Tibial artery (tissue), 4 donors: ENCODE results near the gene COL16A1.

Source experiments
- DNase-seq, 2 donors: peaks; one replicate each; pipeline ENCODE4 v3.0.0-alpha.2; 2019
- H3K27ac ChIP-seq, 2 donors: fragments of 200-600 bp; sonication (generic) in 1 of 2; 1 replicate in 1 of 2; 2 replicates in 1 of 2; pipeline ENCODE4 v1.5.1; 2018 to 2019; ENCODE audit warnings: mild to moderate bottlenecking in 1 of 2
- H3K27me3 ChIP-seq, 2 donors: fragments of 200-600 bp; sonication (generic) in 1 of 2; one replicate each; pipeline versions ENCODE4 v1.5.1 to v1.6.0; 2016 to 2019
- H3K36me3 ChIP-seq, 3 donors: fragments of 200-600 bp; sonication (generic) in 2 of 3; one replicate each; pipeline ENCODE4 v1.5.1; 2016 to 2019; ENCODE audit warnings: mild to moderate bottlenecking in 2 of 3
- H3K4me1 ChIP-seq, 4 donors: fragments of 200-600 bp; sonication (generic) in 2 of 4; 1 replicate in 3 of 4; 2 replicates in 1 of 4; pipeline ENCODE4 v1.5.1; 2016 to 2019
- H3K4me3 ChIP-seq, 2 donors: fragments of 200-600 bp; sonication (generic) in 1 of 2; 1 replicate in 1 of 2; 2 replicates in 1 of 2; pipeline ENCODE4 v1.5.1; 2018 to 2019; ENCODE audit warnings: mild to moderate bottlenecking in 2 of 2
- H3K9me3 ChIP-seq, 3 donors: fragments of 200-600 bp; sonication (generic) in 1 of 3; one replicate each; pipeline ENCODE4 v1.5.1; 2016 to 2019
- intact Hi-C: fragments of 100-400 bp; cut with DNase I; formaldehyde crosslinking; loops from one replicate; pipeline ENCODE4 v1.15.0; 2023; ENCODE audit warnings: low total_unique reads
- TF ChIP-seq, protein P1 (sequence below), 2 experiments: fragments of 200-600 bp in 1 of 2; fragments of 450-650 bp in 1 of 2; IDR thresholded peaks; one replicate each; pipeline ENCODE4 v1.5.1; 2017 to 2019; ENCODE audit warnings: antibody characterized with exemption in 2 of 2, mild to moderate bottlenecking in 1 of 2, moderate library complexity in 1 of 2

The COL16A1 gene

DNA sequence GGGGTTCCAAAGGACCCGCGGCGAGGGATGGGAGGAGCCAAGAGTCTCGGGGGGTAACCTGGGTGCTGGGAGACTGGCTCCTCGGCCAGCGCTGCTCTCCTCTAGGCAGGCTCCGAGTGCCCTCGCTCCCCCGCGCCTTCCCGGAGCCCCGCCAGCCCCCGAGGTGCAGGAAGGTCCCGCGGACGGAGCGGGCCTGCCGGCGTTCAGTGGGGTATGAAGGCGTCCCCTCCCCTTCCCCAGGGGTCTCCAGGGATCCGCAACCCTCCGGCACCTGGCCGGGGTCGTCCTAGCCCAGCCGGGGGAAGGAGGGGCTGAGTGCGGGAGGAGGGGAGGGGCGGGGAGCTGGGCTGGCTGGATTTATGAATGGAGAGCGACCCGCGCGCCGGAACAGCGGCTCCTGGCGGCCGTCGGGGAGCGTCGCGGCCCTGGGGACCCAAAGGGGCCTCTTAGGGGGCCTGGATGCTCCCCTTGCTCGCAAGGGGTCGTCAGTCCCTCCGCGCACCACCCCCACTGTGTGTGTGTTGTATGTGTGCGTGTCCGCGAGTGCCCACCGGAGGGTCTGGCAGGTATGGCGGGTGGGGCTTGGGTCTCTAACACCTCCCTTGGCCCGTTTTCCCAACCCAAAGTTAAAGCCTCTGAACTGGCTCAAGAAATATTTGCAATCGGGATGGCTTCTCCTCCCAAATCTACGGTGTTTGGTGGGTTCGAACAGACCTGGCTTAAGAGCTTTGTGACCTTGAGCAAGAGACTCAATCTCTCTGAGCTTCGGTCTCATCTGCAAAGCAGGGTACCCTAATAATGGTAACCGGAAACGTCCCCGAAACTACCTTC, 85.7 kb downstream of the COL16A1 start:
- Histone ChIP-seq H3K9me3 (no peaks in the 10 kb centered on the region), H3K27ac (no peak overlapping the region), H3K4me1 (peaks cover 0 to 53% (median 37%) of the 10 kb centered on the region in 4 donors), H3K36me3 (no peaks in the 10 kb centered on the region), H3K27me3 (no peaks in the 10 kb centered on the region), H3K4me3 (peak overlapping the region; percentile 47 to 58)
- no peak for DNase-seq
- intact Hi-C loops, result no loop called here
- TF ChIP-seq, protein P1, sequence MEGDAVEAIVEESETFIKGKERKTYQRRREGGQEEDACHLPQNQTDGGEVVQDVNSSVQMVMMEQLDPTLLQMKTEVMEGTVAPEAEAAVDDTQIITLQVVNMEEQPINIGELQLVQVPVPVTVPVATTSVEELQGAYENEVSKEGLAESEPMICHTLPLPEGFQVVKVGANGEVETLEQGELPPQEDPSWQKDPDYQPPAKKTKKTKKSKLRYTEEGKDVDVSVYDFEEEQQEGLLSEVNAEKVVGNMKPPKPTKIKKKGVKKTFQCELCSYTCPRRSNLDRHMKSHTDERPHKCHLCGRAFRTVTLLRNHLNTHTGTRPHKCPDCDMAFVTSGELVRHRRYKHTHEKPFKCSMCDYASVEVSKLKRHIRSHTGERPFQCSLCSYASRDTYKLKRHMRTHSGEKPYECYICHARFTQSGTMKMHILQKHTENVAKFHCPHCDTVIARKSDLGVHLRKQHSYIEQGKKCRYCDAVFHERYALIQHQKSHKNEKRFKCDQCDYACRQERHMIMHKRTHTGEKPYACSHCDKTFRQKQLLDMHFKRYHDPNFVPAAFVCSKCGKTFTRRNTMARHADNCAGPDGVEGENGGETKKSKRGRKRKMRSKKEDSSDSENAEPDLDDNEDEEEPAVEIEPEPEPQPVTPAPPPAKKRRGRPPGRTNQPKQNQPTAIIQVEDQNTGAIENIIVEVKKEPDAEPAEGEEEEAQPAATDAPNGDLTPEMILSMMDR (IDR thresholded peaks at IDR 0.05), result peak; percentile 63 to 80

- peak within 1 kb of the TSS; percentile 47 to 58 for H3K4me3 ChIP-seq
- intact Hi-C loops, result no loop called here
- no peaks in the 10 kb centered on the region for H3K36me3 ChIP-seq
- H3K4me1 ChIP-seq, result peaks cover 0 to 49% (median 35%) of the 10 kb centered on the region in 4 donors
- no peak within 1 kb of the TSS for H3K27ac ChIP-seq
- TF ChIP-seq, protein P1 (IDR thresholded peaks at IDR 0.05), result no peak
- H3K9me3 ChIP-seq, result no peaks in the 10 kb centered on the region
- no peak for DNase-seq
- no peaks in the 10 kb centered on the region for H3K27me3 ChIP-seq
These were observed 86.5 kb downstream of the COL16A1 start, which contains the start of gene HCRTR1 for GRCh38 chr1:31617218-31617915. TSS of gene HCRTR1 (plus strand) at chr1:31617689. CDS start at chr1:31619193, 1,504 bp downstream.

GRCh38 chr1:31615939-31616338, 87.9 kb downstream of the COL16A1 start:
- no peak for DNase-seq
- TF ChIP-seq, protein P1 (IDR thresholded peaks at IDR 0.05), result no peak
- H3K4me3 ChIP-seq, result no peak overlapping the region
- H3K4me1 ChIP-seq, result peaks cover 0 to 36% (median 30%) of the 10 kb centered on the region in 4 donors
- intact Hi-C loops, result no loop called here
- H3K36me3 ChIP-seq, result no peaks in the 10 kb centered on the region
- H3K9me3 ChIP-seq, result no peaks in the 10 kb centered on the region
- H3K27me3 ChIP-seq, result no peaks in the 10 kb centered on the region
- no peak overlapping the region for H3K27ac ChIP-seq

DNA sequence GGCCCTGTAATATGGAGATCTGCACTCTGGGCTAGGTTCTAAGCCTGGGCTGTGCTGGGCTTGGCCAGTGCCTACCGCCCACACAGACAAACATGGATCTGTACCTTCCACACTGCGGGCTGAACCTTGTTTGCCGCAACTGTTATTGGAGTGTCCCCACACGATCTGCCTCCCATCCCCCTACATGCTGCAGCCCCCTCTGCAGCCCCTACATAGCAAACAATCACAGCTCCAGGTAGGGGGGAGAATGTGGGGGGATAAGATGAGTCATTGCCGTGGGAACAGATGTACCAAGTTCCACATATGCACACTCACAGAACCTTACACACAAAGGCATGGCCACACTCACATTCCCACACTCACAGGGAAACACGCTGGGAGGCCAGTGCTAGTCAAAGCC, 88.4 kb downstream of the COL16A1 start:
- Histone ChIP-seq H3K36me3 (no peaks in the 10 kb centered on the region), H3K27ac (peak overlapping the region; percentile 74 to 76), H3K9me3 (no peaks in the 10 kb centered on the region), H3K4me1 (peaks cover 0 to 36% (median 30%) of the 10 kb centered on the region in 4 donors), H3K4me3 (no peak overlapping the region), H3K27me3 (no peaks in the 10 kb centered on the region)
- TF ChIP-seq, protein P1 (IDR thresholded peaks at IDR 0.05), result no peak
- DNase-seq, result no peak
- intact Hi-C loops, result no loop called here

GRCh38 chr1:31614414-31615005, 89.3 kb downstream of the COL16A1 start:
- H3K27ac ChIP-seq, result peak overlapping the region; percentile 74 to 76
- TF ChIP-seq, protein P1 (IDR thresholded peaks at IDR 0.05), result no peak
- intact Hi-C loops, result no loop called here
- H3K4me3 ChIP-seq, result no peak overlapping the region
- H3K27me3 ChIP-seq, result no peaks in the 10 kb centered on the region
- DNase-seq, result peak; percentile 51 to 88
- no peaks in the 10 kb centered on the region for H3K36me3 ChIP-seq
- peaks cover 0 to 36% (median 30%) of the 10 kb centered on the region in 4 donors for H3K4me1 ChIP-seq
- H3K9me3 ChIP-seq, result no peaks in the 10 kb centered on the region
